Coronary artery (tissue), 2 donors: ENCODE measurements around the gene ZPBP2.
"Not testable (repeated sequence)": the region's sequence is repeated elsewhere in the genome, so short reads cannot be mapped to it uniquely, and the experiment has no call there.

ENCODE experiments used
- DNase-seq: peaks from one replicate; pipeline ENCODE4 v3.0.0-alpha.2; 2017; ENCODE audit warnings: low spot score
- H3K27ac ChIP-seq, 2 donors: fragments of 200-600 bp; sonication (generic); one replicate each; pipeline ENCODE4 v1.5.1; 2016 to 2019
- H3K4me3 ChIP-seq: fragments of 200-600 bp; sonication (generic); 2 replicates; pipeline ENCODE4 v1.5.1; 2016; ENCODE audit warnings: mild to moderate bottlenecking, moderate library complexity
- TF ChIP-seq, protein P1 (sequence below): fragments of 200-600 bp; sonication (generic); IDR thresholded peaks from one replicate; pipeline ENCODE4 v1.5.1; 2019; ENCODE audit warnings: antibody characterized with exemption

ZPBP2 gene

GRCh38 chr17:39889200-39889599 is 21.2 kb downstream of the ZPBP2 start:
- TF ChIP-seq, protein P1, sequence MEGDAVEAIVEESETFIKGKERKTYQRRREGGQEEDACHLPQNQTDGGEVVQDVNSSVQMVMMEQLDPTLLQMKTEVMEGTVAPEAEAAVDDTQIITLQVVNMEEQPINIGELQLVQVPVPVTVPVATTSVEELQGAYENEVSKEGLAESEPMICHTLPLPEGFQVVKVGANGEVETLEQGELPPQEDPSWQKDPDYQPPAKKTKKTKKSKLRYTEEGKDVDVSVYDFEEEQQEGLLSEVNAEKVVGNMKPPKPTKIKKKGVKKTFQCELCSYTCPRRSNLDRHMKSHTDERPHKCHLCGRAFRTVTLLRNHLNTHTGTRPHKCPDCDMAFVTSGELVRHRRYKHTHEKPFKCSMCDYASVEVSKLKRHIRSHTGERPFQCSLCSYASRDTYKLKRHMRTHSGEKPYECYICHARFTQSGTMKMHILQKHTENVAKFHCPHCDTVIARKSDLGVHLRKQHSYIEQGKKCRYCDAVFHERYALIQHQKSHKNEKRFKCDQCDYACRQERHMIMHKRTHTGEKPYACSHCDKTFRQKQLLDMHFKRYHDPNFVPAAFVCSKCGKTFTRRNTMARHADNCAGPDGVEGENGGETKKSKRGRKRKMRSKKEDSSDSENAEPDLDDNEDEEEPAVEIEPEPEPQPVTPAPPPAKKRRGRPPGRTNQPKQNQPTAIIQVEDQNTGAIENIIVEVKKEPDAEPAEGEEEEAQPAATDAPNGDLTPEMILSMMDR = no peak
- Histone ChIP-seq H3K27ac (no peak overlapping the region), H3K4me3 (no peak overlapping the region)
- DNase-seq = no peak

DNA sequence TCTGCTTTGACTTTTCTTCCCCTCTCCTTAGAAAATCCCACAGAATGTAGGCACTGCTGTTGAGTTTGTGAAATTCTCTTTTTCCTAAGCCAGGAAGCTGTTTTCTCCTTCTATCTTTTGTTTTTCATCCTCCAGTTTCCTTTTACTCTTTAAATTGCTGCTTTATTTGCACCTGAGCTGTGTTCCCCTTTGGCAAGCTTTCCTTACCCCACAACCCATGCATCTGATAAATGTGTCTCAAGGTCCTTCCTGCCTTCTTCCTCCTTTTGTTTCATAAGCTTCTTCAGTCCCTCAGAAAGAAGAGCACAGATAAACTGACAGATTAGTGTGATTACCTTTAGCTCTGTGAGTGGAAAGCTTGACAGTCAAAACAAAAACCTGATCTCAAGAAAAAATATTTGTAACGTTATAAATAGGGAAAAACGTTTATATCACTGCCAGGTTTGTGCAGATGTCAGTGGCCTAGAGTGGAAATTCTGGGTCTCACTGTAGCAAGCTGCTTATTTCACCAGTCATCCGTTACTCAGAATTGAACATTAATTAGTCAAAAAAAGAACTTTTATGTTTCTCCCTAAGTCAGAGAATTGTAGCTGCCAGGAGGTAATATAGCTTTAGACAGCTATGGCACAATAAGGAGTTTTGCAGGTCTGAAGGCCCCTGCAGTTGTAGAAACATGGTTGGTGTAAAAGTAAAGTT is 26.8 kb downstream of the ZPBP2 start:
- H3K27ac ChIP-seq = no peak overlapping the region
- DNase-seq = no peak
- H3K4me3 ChIP-seq = no peak overlapping the region
- TF ChIP-seq, protein P1 = no peak

- no peak for DNase-seq
- Histone ChIP-seq H3K27ac (no peak overlapping the region), H3K4me3 (no peak overlapping the region)
- TF ChIP-seq, protein P1 = no peak
Observed at GRCh38 chr17:39898088-39898487, 30.1 kb downstream of the ZPBP2 start.

DNA sequence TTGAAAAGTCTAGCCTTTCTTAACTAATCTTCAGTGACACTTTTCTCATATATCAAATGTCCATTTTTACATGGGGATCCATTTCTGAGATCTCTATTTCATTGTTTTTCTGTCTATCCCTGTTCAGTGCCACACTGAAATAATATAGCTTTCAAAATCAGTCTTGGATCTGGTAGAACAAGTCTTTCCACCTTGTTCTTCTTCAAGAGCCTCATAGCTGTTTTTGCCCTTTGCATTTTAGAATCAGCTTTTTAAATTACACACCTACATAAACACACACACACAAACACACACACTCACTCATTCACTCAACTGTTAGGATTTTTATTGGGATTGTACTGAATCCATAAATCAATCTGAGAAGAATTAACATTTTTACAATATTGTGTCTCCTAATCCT is 31.2 kb downstream of the ZPBP2 start:
- TF ChIP-seq, protein P1 = no peak
- Histone ChIP-seq H3K4me3 (no peak overlapping the region), H3K27ac (no peak overlapping the region)
- no peak for DNase-seq

DNA sequence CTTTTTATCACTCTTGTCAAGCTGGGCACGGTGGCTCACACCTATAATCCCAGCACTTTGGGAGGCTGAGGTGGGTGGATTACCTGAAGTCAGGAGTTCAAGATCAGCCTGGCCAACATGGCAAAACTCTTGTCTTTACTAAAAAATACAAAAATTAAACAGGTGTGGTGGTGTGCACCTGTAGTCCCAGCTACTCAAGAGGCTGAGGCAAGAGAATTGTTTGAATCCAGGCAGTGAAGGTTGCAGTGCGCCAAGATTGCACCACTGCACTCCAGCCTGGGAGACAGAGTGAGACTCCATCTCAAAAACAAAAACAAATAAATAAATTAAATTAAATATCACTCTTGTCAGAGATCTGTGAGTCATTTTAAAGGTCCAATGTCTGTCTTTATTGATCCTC is 34.0 kb downstream of the ZPBP2 start:
- H3K27ac ChIP-seq, H3K4me3 ChIP-seq, DNase-seq: not testable (repeated sequence)

GRCh38 chr17:39903158-39903884 is 35.3 kb downstream of the ZPBP2 start:
- Histone ChIP-seq H3K4me3 (no peak overlapping the region), H3K27ac (no peak overlapping the region)
- TF ChIP-seq, protein P1 = no peak
- DNase-seq = no peak

GRCh38 chr17:39904990-39905288 is 36.9 kb downstream of the ZPBP2 start:
- H3K27ac ChIP-seq = no peak overlapping the region
- DNase-seq = no peak
- H3K4me3 ChIP-seq = no peak overlapping the region
- TF ChIP-seq, protein P1 = no peak
